Suprapubic skin (tissue), 4 donors: ENCODE data around the gene TRNAU1AP.

Source experiments
- CTCF ChIP-seq, 2 donors: fragments of 200-600 bp in 1 of 2; fragments of 450-650 bp in 1 of 2; sonication (generic) in 1 of 2; IDR thresholded peaks; one replicate each; pipeline ENCODE4 v1.5.1; 2016 to 2019; ENCODE audit warnings: antibody characterized with exemption in 2 of 2, mild to moderate bottlenecking in 1 of 2, moderate library complexity in 1 of 2
- EP300 ChIP-seq: sonication (generic); formaldehyde crosslinking; IDR thresholded peaks from one replicate; pipeline ENCODE4 v1.6.1; 2017; ENCODE audit warnings: antibody characterized with exemption
- POLR2A ChIP-seq, 2 donors: fragments of 450-650 bp; IDR thresholded peaks; one replicate each; pipeline ENCODE4 v1.6.1; 2017; ENCODE audit warnings: antibody characterized with exemption in 2 of 2, mild to moderate bottlenecking in 2 of 2, moderate library complexity in 2 of 2
- POLR2AphosphoS5 ChIP-seq, 3 donors: sonication (generic); formaldehyde crosslinking; IDR thresholded peaks; one replicate each; pipeline ENCODE4 v1.6.1; 2017; ENCODE audit warnings: antibody characterized with exemption in 3 of 3

GRCh38 chr1:28534671-28535070 lies 18.2 kb upstream of the TRNAU1AP start:
- TF ChIP-seq POLR2A (IDR thresholded peaks at IDR 0.05) (no peak), CTCF (IDR thresholded peaks at IDR 0.05) (no peak), EP300 (no peak), POLR2AphosphoS5 (IDR thresholded peaks at IDR 0.05) (no peak)
